HepG2 (cell line): ENCODE data around the gene NEK11.

ENCODE experiments used
- ATF7 ChIP-seq, 2 experiments: fragments of 450-650 bp in 1 of 2; sonication (generic) in 1 of 2; formaldehyde crosslinking in 1 of 2; IDR thresholded peaks; 2 replicates each; pipeline versions ENCODE4 v1.4.0 to v1.6.1; 2016 to 2020; ENCODE audit warnings: antibody characterized with exemption in 1 of 2, mild to moderate bottlenecking in 1 of 2, missing genetic modification reagents in 1 of 2
- EP300 ChIP-seq, 3 experiments: sonication (generic) in 1 of 3; formaldehyde crosslinking in 1 of 3; IDR thresholded peaks; 2 replicates each; pipeline versions ENCODE4 v1.5.1 to v1.6.1; 2011 to 2020; ENCODE audit warnings: low read depth in 2 of 3, low read length in 2 of 3, borderline replicate concordance in 1 of 3, improper control_type of control experiment in 1 of 3, mild to moderate bottlenecking in 1 of 3, missing genetic modification reagents in 1 of 3, moderate library complexity in 1 of 3
- GTF2F1 ChIP-seq: fragments of 150-350 bp; IDR thresholded peaks from 2 replicates; pipeline ENCODE4 v1.6.1; 2014; ENCODE audit warnings: low read length
- HOMEZ ChIP-seq: IDR thresholded peaks from 2 replicates; pipeline ENCODE4 v1.6.1; 2016; ENCODE audit warnings: low read depth
- NBN ChIP-seq: fragments of 450-650 bp; conservative IDR thresholded peaks from 2 replicates; pipeline ENCODE4 v1.6.1; 2017
- NFE2L1 ChIP-seq: sonication (generic); formaldehyde crosslinking; IDR thresholded peaks from 2 replicates; pipeline ENCODE4 v1.4.0; 2020; ENCODE audit warnings: missing genetic modification reagents, mild to moderate bottlenecking, borderline replicate concordance
- PBX3 ChIP-seq: sonication (generic); formaldehyde crosslinking; IDR thresholded peaks from 2 replicates; pipeline ENCODE4 v1.8.1; 2023; ENCODE audit warnings: missing genetic modification reagents, inconsistent platforms, borderline replicate concordance
- SRSF9 ChIP-seq: fragments of 200-400 bp; formaldehyde crosslinking; IDR thresholded peaks from 2 replicates; pipeline ENCODE4 v1.6.1; 2018; ENCODE audit warnings: borderline replicate concordance, mild to moderate bottlenecking, low read depth, low read length; ENCODE audit not compliant: insufficient read depth, poor library complexity, severe bottlenecking
- ZNF430 ChIP-seq: sonication (generic); formaldehyde crosslinking; IDR thresholded peaks from 2 replicates; pipeline ENCODE4 v1.9.0; 2021; ENCODE audit warnings: mild to moderate bottlenecking, missing genetic modification reagents
- TF ChIP-seq, protein P1 (sequence below): sonication (generic); formaldehyde crosslinking; IDR thresholded peaks from 2 replicates; pipeline ENCODE4 v1.5.0; 2020; ENCODE audit warnings: mild to moderate bottlenecking, missing genetic modification reagents, moderate library complexity

DNA sequence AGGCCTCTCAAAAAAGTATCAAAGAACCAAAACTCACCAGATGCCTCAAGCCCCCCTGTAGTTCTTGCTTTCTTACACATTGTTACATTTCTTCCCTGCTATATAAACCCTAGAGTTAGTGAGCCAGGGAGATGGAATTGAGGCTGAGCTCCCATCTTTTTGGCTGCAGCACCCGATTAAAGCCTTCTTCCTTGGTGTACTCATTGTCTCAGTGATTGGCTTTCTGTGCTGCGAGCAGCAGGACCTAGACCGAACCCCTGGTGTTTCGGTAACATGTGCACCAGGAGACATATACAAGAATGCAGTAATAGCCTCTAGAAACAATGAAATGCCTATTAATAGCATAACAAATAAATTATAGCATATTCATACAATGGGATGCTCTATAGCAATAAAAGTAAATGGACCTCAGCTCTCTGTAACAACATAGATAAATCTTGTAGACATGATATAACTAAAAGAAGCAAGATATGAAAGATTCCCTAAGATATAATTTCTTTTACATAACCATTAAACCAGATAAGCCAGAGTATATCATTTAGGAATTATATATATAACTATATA, 174.0 kb downstream of the NEK11 start:
- no peak for TF ChIP-seq ATF7 (IDR thresholded peaks at IDR 0.05)
- no peak for TF ChIP-seq ATF7 (CRISPR knock-in tag; IDR thresholded peaks at IDR 0.05)
- TF ChIP-seq SRSF9: no peak
- no peak for TF ChIP-seq PBX3 (CRISPR knock-in tag)
- TF ChIP-seq ZNF430 (CRISPR knock-in tag): no peak
- TF ChIP-seq NFE2L1 (CRISPR knock-in tag): no peak
- TF ChIP-seq, protein P1, sequence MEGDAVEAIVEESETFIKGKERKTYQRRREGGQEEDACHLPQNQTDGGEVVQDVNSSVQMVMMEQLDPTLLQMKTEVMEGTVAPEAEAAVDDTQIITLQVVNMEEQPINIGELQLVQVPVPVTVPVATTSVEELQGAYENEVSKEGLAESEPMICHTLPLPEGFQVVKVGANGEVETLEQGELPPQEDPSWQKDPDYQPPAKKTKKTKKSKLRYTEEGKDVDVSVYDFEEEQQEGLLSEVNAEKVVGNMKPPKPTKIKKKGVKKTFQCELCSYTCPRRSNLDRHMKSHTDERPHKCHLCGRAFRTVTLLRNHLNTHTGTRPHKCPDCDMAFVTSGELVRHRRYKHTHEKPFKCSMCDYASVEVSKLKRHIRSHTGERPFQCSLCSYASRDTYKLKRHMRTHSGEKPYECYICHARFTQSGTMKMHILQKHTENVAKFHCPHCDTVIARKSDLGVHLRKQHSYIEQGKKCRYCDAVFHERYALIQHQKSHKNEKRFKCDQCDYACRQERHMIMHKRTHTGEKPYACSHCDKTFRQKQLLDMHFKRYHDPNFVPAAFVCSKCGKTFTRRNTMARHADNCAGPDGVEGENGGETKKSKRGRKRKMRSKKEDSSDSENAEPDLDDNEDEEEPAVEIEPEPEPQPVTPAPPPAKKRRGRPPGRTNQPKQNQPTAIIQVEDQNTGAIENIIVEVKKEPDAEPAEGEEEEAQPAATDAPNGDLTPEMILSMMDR (CRISPR knock-in tag): no peak
- no peak for TF ChIP-seq EP300 (IDR thresholded peaks at IDR 0.05; ENCODE audit: low read depth in 2 of 2, low read length in 2 of 2)
- no peak for TF ChIP-seq EP300 (CRISPR knock-in tag; IDR thresholded peaks at IDR 0.05; ENCODE audit: borderline replicate concordance)
- no peak for TF ChIP-seq GTF2F1
- no peak for TF ChIP-seq HOMEZ (CRISPR knock-in tag)
- TF ChIP-seq NBN: no peak
